ENCODE data around the gene MARCO. TPM values are rescaled to one million over a fixed set of nuclear protein-coding genes. Genes with fewer than 3 reads are reported as not detected.

Gene MARCO
- total and polyA plus RNA-seq, 3 donors from 2014 or later, result 0.55 to 16.0 (median 0.74) TPM

GRCh38 chr2:118975133-118975532 is 33.1 kb downstream of the MARCO start:
- DNase-seq, result no peak
- H3K9me3 ChIP-seq, result no peaks in the 10 kb centered on the region
- no peaks in the 10 kb centered on the region for H3K36me3 ChIP-seq (ENCODE audit: low read depth, missing control alignments)
- H3K4me3 ChIP-seq, result no peak overlapping the region
- TF ChIP-seq CTCF (IDR thresholded peaks at IDR 0.05) (no peak), POLR2A (IDR thresholded peaks at IDR 0.05) (no peak)
- no peaks in the 10 kb centered on the region for H3K27me3 ChIP-seq
- intact Hi-C loops (cut with DNase I; ENCODE audit: low total_unique reads), result no loop called here
- WGBS, 2 donors, result 64% methylated on average over 5 of the region's 5 CpGs
- H3K27ac ChIP-seq, result no peak overlapping the region
- no peaks in the 10 kb centered on the region for H3K4me1 ChIP-seq

- WGBS, 2 donors, result 83 to 100% methylated on average over 1 to 2 of the region's 2 CpGs
- Histone ChIP-seq H3K36me3 (ENCODE audit: low read depth, missing control alignments) (no peaks in the 10 kb centered on the region), H3K9me3 (no peaks in the 10 kb centered on the region), H3K27ac (no peak overlapping the region), H3K27me3 (no peaks in the 10 kb centered on the region), H3K4me3 (no peak overlapping the region), H3K4me1 (no peaks in the 10 kb centered on the region)
- DNase-seq, result no peak
- TF ChIP-seq POLR2A (IDR thresholded peaks at IDR 0.05) (no peak), CTCF (IDR thresholded peaks at IDR 0.05) (no peak)
- intact Hi-C loops (cut with DNase I; ENCODE audit: low total_unique reads), result no loop called here
Measured at GRCh38 chr2:118978064-118978463, 36.1 kb downstream of the MARCO start.

DNA sequence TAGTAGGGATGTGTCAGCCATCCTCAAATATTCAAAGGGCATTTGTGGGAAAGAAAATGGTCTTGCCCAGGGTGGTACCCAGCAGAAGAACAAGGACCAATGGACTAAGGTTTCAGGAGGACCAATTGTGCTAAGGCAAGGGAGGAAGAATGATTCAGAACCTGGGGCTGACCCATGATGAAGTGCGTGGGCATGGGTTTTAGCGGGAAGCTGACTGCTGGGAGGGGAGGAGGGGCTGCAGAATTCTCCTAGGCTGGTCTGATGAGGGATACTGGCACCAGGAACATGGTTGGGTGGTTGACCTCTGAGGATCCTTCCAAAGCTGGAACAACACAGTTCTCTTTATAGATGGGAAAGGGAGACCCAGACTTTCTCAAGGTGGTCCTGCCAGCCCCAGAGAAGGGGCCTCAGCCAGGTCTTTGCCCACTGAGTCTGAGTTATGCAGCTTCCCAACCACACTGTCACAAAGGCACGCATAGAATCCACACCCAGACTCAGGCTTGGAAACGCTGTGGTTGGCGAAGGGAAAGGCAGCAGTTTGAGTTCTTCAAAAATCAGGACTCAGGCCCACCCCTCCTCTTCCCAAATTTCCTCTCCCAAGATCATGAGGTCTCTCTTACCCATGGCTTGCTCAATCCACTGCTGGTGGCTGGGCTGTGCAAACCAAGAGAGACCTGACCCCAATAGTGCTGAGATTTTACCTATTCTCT is 37.3 kb downstream of the MARCO start:
- H3K4me3 ChIP-seq, result no peak overlapping the region
- no peak overlapping the region for H3K27ac ChIP-seq
- H3K36me3 ChIP-seq (ENCODE audit: low read depth, missing control alignments), result no peaks in the 10 kb centered on the region
- intact Hi-C loops (cut with DNase I; ENCODE audit: low total_unique reads), result no loop called here
- H3K4me1 ChIP-seq, result no peaks in the 10 kb centered on the region
- DNase-seq, result no peak
- WGBS, 2 donors, result 81 to 83% methylated on average over 5 of the region's 5 CpGs
- TF ChIP-seq CTCF (IDR thresholded peaks at IDR 0.05) (no peak), POLR2A (IDR thresholded peaks at IDR 0.05) (no peak)
- H3K27me3 ChIP-seq, result no peaks in the 10 kb centered on the region
- no peaks in the 10 kb centered on the region for H3K9me3 ChIP-seq

GRCh38 chr2:118980022-118980421 is 38.0 kb downstream of the MARCO start:
- H3K27ac ChIP-seq, result no peak overlapping the region
- TF ChIP-seq CTCF (IDR thresholded peaks at IDR 0.05) (no peak), POLR2A (IDR thresholded peaks at IDR 0.05) (no peak)
- no peaks in the 10 kb centered on the region for H3K27me3 ChIP-seq
- intact Hi-C loops (cut with DNase I; ENCODE audit: low total_unique reads), result no loop called here
- H3K9me3 ChIP-seq, result no peaks in the 10 kb centered on the region
- DNase-seq, result no peak
- H3K4me3 ChIP-seq, result no peak overlapping the region
- no peaks in the 10 kb centered on the region for H3K36me3 ChIP-seq (ENCODE audit: low read depth, missing control alignments)
- H3K4me1 ChIP-seq, result no peaks in the 10 kb centered on the region
- 78% methylated on average over 4 of the region's 4 CpGs for WGBS, 2 donors

DNA sequence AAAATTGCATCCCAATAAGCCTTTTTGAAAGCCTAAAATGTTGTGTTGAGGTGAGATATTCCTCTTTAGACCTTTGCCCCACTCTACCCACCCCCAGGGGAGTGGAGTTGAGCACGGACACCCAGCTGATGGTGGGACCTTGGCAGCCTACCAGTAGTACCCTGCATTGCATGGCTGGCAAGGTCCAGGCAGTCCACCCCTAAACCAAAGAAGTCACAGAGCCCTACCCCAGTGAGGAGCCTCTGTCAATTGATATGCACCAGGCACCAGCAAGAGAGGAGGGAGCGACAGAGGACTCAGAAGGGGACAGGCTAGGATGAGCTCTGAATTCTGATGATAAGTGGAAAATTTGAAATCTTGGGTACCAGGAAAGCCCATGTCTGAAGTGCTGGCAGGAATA is 38.6 kb downstream of the MARCO start:
- Histone ChIP-seq H3K36me3 (ENCODE audit: low read depth, missing control alignments) (no peaks in the 10 kb centered on the region), H3K4me1 (no peaks in the 10 kb centered on the region), H3K27me3 (no peaks in the 10 kb centered on the region), H3K9me3 (no peaks in the 10 kb centered on the region), H3K4me3 (no peak overlapping the region), H3K27ac (no peak overlapping the region)
- DNase-seq, result no peak
- intact Hi-C loops (cut with DNase I; ENCODE audit: low total_unique reads), result no loop called here
- TF ChIP-seq CTCF (IDR thresholded peaks at IDR 0.05) (no peak), POLR2A (IDR thresholded peaks at IDR 0.05) (no peak)
- 64 to 75% methylated on average over 2 of the region's 2 CpGs for WGBS, 2 donors
